ENCODE data around the gene FGF10.

Gene FGF10

DNA sequence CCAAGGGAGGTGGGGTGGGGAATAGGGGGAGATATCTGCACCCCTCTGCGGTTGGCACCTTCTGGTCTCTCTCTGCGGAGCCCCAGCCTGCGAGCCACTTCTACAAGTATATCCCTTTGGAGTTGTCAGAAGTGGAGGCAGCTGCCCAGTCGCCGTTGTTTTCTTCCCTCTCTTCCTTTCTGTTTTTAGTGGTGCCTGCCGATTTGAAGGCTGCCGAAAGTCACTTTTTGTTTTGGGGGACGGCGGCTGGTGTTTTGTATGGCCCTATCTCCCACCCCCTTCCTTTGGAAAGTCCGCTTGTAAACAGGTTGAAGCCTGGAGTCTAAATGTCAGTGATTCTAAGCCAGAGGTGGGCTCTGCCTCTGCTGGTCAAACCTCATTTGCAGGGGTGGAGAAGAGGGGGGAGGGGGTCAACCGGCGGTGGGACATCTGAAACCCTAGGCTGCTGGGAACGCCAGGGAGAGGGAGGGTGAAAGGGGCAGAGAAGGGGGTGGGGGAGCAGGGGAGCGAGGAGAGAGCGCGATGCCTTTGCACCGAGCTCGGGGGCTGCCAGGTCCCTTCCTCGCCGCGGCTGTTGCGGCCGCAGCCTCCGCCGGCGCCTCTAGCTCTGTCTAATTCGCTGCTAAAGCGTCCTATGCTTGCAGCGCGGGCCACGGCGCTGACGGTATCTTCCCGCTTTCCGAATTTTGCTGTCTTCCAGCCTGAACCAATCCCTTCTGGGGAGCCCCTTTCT, at the start of gene FGF10:
Gene FGF10, minus strand, starts transcription at position 331 of the 733 bp plus-strand sequence. CDS start 738 bp downstream, outside the sequence.
- no peak for DNase-seq

GRCh38 chr5:44426944-44427343, 37.7 kb upstream of the FGF10 start:
- no peak for DNase-seq

DNA sequence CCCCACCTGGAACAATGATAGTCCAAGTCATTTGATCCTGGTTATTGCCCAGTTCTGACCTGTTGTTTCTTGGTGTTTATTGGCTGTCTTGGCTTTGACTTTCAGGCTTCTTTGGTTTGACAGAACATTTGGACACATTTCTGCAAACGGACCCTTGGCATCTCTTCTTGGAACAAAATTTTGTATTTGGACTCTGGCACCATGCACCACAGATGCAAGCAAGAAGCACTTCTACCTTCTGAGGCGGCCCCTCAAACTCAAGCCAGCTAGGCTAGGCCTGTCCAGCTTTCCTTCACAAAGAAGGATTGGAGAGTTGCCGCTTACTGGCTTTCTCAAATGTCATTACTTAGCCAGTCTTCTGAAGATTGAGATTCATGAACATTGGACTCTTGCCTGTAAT, 23.1 kb upstream of the FGF10 start:
- DNase-seq, result no peak

DNA sequence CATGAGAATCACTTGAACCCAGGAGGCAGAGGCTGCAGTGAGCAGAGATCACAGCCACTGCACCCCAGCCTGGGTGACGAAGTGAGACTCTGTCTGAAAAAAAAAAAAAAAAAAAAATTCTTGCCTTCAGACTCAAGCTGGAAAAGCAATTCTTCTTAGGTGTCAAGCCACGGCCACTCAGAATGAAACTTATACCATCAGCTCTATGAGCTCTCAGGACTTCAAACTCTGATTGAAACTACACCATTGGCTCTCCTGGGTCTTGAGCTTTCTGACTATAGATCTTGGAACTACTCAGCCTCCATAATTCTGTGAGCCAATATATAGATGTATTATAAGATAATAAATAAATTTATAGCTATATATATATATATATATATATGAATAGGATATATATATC, 12.9 kb upstream of the FGF10 start:
- DNase-seq, result no peak

- DNase-seq, result no peak
These were observed 12.4 kb upstream of the FGF10 start for GRCh38 chr5:44401611-44402010.

DNA sequence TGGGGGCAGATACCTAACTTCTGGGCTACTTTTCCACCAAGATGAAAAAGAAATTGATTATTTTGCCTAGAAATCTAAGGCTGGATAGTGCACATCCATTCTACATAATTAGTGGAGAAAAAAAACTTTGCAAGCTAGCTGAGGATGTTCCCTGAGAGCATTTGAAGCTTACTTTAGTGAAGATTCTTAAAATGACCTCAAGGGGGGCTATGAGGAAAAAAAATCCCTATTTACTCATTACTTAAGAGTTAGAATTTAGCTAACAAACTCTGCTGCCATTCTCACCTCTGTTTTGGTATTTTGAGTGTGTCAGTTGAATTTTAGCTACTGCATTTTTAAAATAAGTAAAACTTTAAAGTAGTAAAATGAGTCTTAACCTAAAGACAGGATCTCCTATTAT, 9.2 kb upstream of the FGF10 start:
- DNase-seq, result no peak

- DNase-seq, result no peak
These were observed 7.1 kb upstream of the FGF10 start for GRCh38 chr5:44396312-44396711.

GRCh38 chr5:44390351-44390750, 1.1 kb upstream of the FGF10 start:
- DNase-seq, result no peak

GRCh38 chr5:44389823-44390143, 563 bp upstream of the FGF10 start:
- no peak for DNase-seq

DNA sequence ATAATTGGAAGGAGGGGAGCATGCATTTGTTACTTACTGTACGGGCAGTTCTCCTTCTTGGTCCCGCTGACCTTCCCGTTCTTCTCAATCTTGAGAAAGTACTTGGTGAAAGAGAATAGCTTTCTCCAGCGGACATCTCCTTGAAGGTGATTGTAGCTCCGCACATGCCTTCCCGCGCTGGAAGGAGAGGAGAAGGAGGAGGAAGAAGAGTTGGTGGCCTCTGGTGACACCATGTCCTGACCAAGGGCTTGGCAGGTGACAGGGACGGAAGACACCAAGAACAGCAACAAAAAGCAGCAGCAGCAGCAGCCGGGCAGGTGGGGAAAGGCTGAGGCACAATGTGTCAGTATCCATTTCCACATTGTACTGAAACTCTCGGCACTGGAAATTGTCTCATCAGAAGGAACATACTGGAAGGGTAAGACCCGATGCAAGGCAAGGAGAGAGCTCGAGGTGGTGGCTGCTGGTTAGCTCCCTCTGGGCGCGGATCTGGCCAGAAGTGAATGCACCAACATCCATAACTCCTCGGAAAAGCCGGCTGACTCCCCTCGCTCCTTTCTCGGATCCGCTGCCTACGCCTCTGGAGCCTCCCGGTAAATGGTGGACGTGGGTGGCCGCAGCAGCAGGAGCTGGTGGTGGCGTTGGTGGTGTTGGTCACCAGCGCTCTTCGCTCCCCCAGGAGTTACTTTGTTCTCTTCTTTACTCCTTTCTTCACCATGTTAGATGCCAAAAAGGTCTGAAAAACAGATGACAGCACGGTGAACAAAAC, 715 bp downstream of the FGF10 start:
- no peak for DNase-seq

GRCh38 chr5:44387921-44388320, 1.3 kb downstream of the FGF10 start:
- no peak for DNase-seq

GRCh38 chr5:44387406-44387805, 1.8 kb downstream of the FGF10 start:
- no peak for DNase-seq

DNA sequence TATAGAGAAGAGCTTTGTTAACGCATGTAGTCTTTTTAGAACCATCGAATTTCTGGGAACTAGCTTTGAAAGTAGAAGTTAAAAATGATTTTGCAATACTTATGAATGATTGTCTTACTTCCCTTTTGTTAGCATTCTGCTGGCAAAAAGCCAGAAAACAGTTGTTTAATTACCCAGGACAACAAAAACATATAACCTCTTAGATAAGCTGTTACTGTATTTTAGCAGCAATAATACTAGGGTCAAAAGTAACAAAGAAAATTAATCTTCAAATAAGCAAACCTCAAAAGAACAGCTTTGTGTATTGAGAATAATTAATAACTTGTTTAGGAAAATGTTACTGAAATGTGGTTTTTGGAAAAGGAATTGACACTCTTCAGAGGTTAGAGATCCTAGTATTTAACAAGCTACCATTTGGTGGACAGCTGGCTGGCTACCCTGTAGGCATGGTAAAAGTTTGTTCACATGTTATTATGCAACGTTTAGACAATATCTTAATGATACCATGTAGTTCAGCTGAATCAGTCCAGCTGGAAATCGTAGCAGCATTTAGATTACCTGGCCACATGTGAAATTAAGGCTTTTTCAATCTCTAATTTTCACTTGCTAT, 3.8 kb downstream of the FGF10 start:
- no peak for DNase-seq

- DNase-seq, result no peak
These were observed 4.4 kb downstream of the FGF10 start for GRCh38 chr5:44384816-44385215.

DNA sequence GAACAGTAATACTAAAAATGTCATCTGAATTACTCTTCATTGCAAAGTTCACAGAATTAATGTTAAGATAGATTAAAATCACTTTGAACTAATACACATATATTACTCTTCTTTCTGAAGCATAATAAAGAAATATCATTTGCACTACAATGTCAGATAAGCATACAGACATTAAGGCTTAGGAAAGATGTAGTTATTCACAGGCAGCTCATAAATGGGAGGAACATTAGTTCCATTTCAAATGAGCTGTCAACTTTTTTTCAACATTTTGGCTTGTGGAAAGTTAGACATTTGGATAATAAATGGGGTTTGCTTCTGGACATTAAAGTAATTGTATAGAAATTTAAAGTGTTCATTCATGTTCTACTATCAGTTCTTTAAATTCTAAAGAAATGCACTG, 6.3 kb downstream of the FGF10 start:
- DNase-seq, result no peak

DNA sequence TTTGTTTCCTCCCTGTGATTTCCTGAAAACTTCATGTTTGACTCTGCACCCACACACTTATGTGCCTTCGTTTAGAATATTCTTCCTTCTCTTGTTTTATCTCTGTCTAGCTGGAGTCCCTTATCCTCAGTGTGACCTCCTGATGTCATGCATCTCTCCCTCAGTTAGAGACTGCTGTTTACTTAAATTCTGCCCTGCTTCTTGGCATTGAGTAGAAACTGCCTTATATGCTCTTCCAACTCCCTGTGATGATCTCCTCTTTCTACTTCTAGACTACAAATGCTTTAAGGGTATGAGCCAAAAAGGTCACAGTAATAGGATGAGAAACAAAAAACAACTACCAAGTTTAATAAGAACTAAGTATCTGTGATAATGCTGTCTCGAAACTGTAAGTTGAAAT, 12.2 kb downstream of the FGF10 start:
- DNase-seq, result no peak

DNA sequence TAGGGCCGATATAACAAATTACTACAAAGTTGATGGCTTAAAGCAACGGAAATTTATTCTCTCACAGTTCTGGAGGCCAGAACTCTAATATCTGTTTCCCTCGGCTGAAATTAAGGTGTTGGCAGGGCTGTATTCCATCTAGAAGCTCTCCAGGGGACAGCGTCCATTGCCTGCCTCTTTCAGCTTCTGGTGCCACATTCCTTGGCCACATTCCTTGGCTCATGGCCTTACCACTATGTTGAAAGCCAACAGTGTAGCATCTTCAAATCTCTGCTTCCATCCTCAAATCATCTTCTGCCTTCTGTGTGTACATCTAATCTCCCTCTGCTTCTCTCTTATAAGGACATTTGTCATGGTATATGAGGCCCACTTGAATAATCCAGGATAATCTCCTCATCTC, 17.2 kb downstream of the FGF10 start:
- no peak for DNase-seq

DNA sequence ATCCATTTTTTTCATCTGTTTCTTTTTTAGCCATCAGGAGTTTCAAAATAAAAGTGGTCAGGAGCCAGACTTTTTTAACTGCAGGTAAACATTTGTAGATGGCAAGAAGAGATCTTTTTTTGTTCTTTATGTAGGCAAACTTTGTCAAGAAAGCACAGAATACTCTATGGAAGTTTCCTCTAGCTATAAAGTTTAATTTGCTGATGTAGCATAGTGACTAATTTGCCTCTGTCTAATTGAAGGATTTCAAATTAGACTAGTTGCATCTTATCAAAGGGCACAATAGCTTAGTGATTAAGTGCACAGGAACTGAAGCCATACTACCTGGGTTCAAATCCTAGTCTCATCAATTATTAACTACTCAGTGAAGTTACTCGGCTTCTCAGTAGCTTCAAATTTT, 22.0 kb downstream of the FGF10 start:
- DNase-seq, result no peak

DNA sequence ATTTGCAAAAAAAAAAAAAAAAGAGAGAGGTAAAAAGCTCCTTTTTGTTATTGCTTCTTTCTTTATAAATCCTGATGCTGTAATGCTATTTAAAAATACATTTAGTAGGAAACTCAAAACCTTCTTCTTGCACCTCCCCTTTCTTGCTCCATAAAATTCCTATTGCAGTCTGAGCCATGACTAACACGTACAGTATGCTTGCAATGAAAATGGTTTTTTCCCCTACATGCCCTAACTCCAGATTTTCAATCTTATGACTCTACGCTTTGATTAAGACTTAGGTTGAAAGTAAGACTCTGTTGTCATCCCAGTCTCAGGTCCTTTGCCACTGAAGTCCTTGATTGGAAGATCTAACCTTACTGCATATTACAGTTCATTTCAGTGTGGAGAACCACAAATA, 23.9 kb downstream of the FGF10 start:
- DNase-seq, result no peak

GRCh38 chr5:44364097-44364496, 25.1 kb downstream of the FGF10 start:
- DNase-seq, result no peak

- DNase-seq, result no peak
These were observed 27.7 kb downstream of the FGF10 start for GRCh38 chr5:44361342-44362001.

GRCh38 chr5:44360919-44361318, 28.3 kb downstream of the FGF10 start:
- DNase-seq, result no peak

GRCh38 chr5:44358421-44358820, 30.8 kb downstream of the FGF10 start:
- DNase-seq, result no peak

GRCh38 chr5:44356231-44356630, 33.0 kb downstream of the FGF10 start:
- no peak for DNase-seq
